Osteocyte (in vitro differentiated cells): Measurements from ENCODE around the gene SIK3. TPM values are rescaled to one million over a fixed set of nuclear protein-coding genes. Genes with fewer than 3 reads are reported as not detected.

Experiments used
- DNase-seq: peaks from one replicate; pipeline ENCODE4 v3.0.0; 2021; ENCODE audit warnings: mixed read lengths; ENCODE audit not compliant: unreplicated experiment; ENCODE audit errors: extremely low spot score
- H3K27ac Mint-ChIP-seq: one replicate; pipeline ENCODE4 v1.8.0; 2021; ENCODE audit warnings: mild to moderate bottlenecking, mixed read lengths; ENCODE audit not compliant: unreplicated experiment
- H3K27me3 Mint-ChIP-seq: one replicate; pipeline ENCODE4 v1.8.0; 2021; ENCODE audit warnings: mixed read lengths; ENCODE audit not compliant: unreplicated experiment
- H3K36me3 Mint-ChIP-seq: one replicate; pipeline ENCODE4 v1.8.0; 2021; ENCODE audit warnings: mixed read lengths; ENCODE audit not compliant: unreplicated experiment
- H3K4me1 Mint-ChIP-seq: one replicate; pipeline ENCODE4 v1.8.0; 2021; ENCODE audit warnings: mixed read lengths; ENCODE audit not compliant: unreplicated experiment
- H3K4me3 Mint-ChIP-seq: one replicate; pipeline ENCODE4 v1.8.0; 2021; ENCODE audit warnings: mild to moderate bottlenecking, moderate library complexity, mixed read lengths; ENCODE audit not compliant: unreplicated experiment
- H3K9me3 Mint-ChIP-seq: one replicate; pipeline ENCODE4 v1.8.0; 2021; ENCODE audit warnings: mixed read lengths; ENCODE audit not compliant: unreplicated experiment
- total RNA-seq: library from RNA; stranded (reverse); gene quantifications from 2 replicates; pipeline ENCODE4 v1.2.1, GENCODE V29; 2021
- TF ChIP-seq, protein P1 (sequence below): fragments of 200-600 bp; sonication (generic); IDR thresholded peaks from 2 replicates; pipeline ENCODE4 v1.5.0; 2021; ENCODE audit warnings: antibody characterized with exemption, mild to moderate bottlenecking, moderate library complexity

The SIK3 gene
- total RNA-seq, 1 donor from 2014 or later, result 29.5 TPM

DNA sequence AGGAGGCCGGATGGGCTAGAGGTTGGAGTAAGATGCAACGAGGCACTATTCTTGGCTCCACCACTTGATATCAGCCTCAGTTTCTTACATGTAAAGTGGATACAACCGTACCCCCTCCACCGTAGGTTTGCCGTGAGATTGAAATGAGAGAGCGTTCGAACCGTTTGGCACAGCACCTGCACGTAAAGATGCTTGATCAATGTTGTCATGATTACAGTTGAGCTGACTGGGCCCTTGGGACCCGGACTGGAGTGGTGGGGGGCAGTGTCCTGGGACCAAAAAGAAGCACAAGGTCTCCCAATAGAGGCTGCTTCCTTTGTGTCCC is 264.8 kb downstream of the SIK3 start:
- H3K4me1 Mint-ChIP-seq, result peaks cover 16% of the 10 kb centered on the region
- no peak overlapping the region for H3K27ac Mint-ChIP-seq
- TF ChIP-seq, protein P1, sequence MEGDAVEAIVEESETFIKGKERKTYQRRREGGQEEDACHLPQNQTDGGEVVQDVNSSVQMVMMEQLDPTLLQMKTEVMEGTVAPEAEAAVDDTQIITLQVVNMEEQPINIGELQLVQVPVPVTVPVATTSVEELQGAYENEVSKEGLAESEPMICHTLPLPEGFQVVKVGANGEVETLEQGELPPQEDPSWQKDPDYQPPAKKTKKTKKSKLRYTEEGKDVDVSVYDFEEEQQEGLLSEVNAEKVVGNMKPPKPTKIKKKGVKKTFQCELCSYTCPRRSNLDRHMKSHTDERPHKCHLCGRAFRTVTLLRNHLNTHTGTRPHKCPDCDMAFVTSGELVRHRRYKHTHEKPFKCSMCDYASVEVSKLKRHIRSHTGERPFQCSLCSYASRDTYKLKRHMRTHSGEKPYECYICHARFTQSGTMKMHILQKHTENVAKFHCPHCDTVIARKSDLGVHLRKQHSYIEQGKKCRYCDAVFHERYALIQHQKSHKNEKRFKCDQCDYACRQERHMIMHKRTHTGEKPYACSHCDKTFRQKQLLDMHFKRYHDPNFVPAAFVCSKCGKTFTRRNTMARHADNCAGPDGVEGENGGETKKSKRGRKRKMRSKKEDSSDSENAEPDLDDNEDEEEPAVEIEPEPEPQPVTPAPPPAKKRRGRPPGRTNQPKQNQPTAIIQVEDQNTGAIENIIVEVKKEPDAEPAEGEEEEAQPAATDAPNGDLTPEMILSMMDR, result no peak
- H3K9me3 Mint-ChIP-seq, result no peaks in the 10 kb centered on the region
- H3K27me3 Mint-ChIP-seq, result no peaks in the 10 kb centered on the region
- H3K4me3 Mint-ChIP-seq, result no peak overlapping the region
- DNase-seq, result no peak
- no peaks in the 10 kb centered on the region for H3K36me3 Mint-ChIP-seq

DNA sequence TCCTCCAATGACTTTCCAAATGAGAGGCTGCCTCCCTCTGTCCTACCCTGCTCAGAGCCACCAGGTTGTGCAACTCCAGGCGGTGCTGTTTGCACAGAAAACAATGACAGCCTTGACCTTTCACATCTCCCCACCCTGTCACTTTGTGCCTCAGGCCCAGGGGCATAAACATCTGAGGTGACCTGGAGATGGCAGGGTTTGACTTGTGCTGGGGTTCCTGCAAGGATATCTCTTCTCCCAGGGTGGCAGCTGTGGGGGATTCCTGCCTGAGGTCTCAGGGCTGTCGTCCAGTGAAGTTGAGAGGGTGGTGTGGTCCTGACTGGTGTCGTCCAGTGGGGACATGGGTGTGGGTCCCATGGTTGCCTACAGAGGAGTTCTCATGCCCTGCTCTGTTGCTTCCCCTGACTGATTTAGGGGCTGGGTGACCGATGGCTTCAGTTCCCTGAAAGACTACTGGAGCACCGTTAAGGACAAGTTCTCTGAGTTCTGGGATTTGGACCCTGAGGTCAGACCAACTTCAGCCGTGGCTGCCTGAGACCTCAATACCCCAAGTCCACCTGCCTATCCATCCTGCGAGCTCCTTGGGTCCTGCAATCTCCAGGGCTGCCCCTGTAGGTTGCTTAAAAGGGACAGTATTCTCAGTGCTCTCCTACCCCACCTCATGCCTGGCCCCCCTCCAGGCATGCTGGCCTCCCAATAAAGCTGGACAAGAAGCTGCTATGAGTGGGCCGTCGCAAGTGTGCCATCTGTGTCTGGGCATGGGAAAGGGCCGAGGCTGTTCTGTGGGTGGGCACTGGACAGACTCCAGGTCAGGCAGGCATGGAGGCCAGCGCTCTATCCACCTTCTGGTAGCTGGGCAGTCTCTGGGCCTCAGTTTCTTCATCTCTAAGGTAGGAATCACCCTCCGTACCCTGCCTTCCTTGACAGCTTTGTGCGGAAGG is 265.6 kb downstream of the SIK3 start:
- no peak for DNase-seq
- no peaks in the 10 kb centered on the region for H3K27me3 Mint-ChIP-seq
- peaks cover 20% of the 10 kb centered on the region for H3K4me1 Mint-ChIP-seq
- no peaks in the 10 kb centered on the region for H3K9me3 Mint-ChIP-seq
- no peak overlapping the region for H3K27ac Mint-ChIP-seq
- TF ChIP-seq, protein P1, result no peak
- no peaks in the 10 kb centered on the region for H3K36me3 Mint-ChIP-seq
- no peak overlapping the region for H3K4me3 Mint-ChIP-seq

DNA sequence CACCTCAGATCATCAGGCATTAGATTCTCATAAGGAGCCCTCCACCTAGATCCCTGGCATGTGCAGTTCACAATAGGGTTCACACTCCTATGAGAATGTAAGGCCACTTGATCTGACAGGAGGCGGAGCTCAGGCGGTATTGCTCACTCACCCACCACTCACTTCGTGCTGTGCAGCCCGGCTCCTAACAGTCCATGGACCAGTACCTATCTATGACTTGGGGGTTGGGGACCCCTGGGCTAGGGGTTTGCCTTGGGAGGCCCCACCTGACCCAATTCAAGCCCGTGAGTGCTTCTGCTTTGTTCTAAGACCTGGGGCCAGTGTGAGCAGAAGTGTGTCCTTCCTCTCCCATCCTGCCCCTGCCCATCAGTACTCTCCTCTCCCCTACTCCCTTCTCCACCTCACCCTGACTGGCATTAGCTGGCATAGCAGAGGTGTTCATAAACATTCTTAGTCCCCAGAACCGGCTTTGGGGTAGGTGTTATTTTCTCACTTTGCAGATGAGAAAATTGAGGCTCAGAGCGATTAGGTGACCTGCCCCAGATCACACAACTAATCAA is 266.4 kb downstream of the SIK3 start:
- H3K4me1 Mint-ChIP-seq, result peaks cover 20% of the 10 kb centered on the region
- H3K27ac Mint-ChIP-seq, result no peak overlapping the region
- H3K4me3 Mint-ChIP-seq, result no peak overlapping the region
- H3K36me3 Mint-ChIP-seq, result no peaks in the 10 kb centered on the region
- H3K27me3 Mint-ChIP-seq, result no peaks in the 10 kb centered on the region
- TF ChIP-seq, protein P1, result no peak
- no peak for DNase-seq
- no peaks in the 10 kb centered on the region for H3K9me3 Mint-ChIP-seq

DNA sequence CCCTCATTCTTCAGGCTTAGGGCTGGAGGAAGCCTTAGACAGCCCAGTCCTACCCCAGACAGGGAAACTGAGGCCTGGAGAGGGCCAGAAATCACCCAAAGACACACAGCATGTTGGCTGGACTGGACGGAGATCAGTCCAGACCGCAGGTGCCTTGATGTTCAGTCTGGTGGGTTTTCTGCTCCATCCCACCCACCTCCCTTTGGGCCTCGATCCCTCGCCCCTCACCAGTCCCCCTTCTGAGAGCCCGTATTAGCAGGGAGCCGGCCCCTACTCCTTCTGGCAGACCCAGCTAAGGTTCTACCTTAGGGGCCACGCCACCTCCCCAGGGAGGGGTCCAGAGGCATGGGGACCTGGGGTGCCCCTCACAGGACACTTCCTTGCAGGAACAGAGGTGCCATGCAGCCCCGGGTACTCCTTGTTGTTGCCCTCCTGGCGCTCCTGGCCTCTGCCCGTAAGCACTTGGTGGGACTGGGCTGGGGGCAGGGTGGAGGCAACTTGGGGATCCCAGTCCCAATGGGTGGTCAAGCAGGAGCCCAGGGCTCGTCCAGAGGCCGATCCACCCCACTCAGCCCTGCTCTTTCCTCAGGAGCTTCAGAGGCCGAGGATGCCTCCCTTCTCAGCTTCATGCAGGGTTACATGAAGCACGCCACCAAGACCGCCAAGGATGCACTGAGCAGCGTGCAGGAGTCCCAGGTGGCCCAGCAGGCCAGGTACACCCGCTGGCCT is 267.9 kb downstream of the SIK3 start:
- H3K27me3 Mint-ChIP-seq, result no peaks in the 10 kb centered on the region
- no peak overlapping the region for H3K4me3 Mint-ChIP-seq
- TF ChIP-seq, protein P1, result no peak
- DNase-seq, result no peak
- H3K4me1 Mint-ChIP-seq, result peaks cover 18% of the 10 kb centered on the region
- H3K9me3 Mint-ChIP-seq, result no peaks in the 10 kb centered on the region
- H3K27ac Mint-ChIP-seq, result no peak overlapping the region
- no peaks in the 10 kb centered on the region for H3K36me3 Mint-ChIP-seq
